ENCODE results near the gene SEPSECS. TPM values are rescaled to one million over a fixed set of nuclear protein-coding genes. Genes with fewer than 3 reads are reported as not detected.

Gene SEPSECS
- total RNA-seq, 1 donor from 2014 or later = 11.7 TPM

DNA sequence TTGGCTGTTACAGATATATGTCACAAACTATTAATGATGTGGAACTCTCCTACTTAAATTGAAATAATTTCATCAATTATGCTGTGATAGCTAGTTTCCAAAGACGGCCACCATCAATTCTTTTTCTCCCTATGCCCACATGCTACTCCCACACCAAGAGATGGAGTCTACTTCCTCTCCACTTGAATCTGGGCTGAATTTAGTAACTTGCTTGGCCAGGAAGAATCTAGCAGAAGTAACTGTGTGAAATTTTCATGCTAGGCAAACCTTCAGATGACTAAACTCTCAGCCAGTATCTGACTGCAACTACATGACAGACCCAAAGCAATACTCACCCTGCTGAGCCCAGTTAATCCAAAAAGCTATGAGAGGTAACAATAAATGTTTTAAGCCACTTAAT lies 3.2 kb downstream of the SEPSECS start:
- H3K27ac Mint-ChIP-seq (ENCODE audit: unreplicated experiment) = no peak overlapping the region
- DNase-seq = no peak
- peaks cover 2% of the 10 kb centered on the region for H3K4me1 Mint-ChIP-seq (ENCODE audit: low read depth, unreplicated experiment)
- no peaks in the 10 kb centered on the region for H3K36me3 Mint-ChIP-seq (ENCODE audit: unreplicated experiment)
- H3K9me3 Mint-ChIP-seq (ENCODE audit: unreplicated experiment) = peaks cover 4% of the 10 kb centered on the region
- TF ChIP-seq, protein P1, sequence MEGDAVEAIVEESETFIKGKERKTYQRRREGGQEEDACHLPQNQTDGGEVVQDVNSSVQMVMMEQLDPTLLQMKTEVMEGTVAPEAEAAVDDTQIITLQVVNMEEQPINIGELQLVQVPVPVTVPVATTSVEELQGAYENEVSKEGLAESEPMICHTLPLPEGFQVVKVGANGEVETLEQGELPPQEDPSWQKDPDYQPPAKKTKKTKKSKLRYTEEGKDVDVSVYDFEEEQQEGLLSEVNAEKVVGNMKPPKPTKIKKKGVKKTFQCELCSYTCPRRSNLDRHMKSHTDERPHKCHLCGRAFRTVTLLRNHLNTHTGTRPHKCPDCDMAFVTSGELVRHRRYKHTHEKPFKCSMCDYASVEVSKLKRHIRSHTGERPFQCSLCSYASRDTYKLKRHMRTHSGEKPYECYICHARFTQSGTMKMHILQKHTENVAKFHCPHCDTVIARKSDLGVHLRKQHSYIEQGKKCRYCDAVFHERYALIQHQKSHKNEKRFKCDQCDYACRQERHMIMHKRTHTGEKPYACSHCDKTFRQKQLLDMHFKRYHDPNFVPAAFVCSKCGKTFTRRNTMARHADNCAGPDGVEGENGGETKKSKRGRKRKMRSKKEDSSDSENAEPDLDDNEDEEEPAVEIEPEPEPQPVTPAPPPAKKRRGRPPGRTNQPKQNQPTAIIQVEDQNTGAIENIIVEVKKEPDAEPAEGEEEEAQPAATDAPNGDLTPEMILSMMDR (IDR thresholded peaks at IDR 0.05; ENCODE audit: partially characterized antibody, unreplicated experiment) = no peak
- peaks cover 5% of the 10 kb centered on the region for H3K27me3 Mint-ChIP-seq (ENCODE audit: unreplicated experiment)
- H3K4me3 Mint-ChIP-seq (ENCODE audit: unreplicated experiment) = no peak overlapping the region

DNA sequence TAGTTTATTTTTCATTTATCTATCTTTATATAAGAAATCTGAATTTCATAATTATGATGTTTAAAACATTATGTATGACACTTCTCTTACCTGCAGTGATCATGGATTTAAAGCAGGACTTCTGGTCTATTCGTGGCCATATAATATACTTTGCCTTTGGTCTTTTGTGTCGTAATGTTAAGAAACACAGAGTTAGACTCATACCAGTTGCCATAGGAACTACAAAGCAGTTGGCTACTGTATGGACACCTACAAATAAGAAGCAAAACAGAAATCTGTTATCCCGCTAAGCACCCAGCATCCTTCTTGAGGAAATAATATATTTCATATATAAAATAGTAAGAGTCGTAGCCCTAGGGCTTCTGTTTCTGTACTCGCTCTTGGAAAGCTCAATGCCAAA lies 4.3 kb downstream of the SEPSECS start:
- TF ChIP-seq, protein P1 (IDR thresholded peaks at IDR 0.05; ENCODE audit: partially characterized antibody, unreplicated experiment) = no peak
- H3K4me1 Mint-ChIP-seq (ENCODE audit: low read depth, unreplicated experiment) = no peaks in the 10 kb centered on the region
- H3K9me3 Mint-ChIP-seq (ENCODE audit: unreplicated experiment) = peaks cover 4% of the 10 kb centered on the region
- no peaks in the 10 kb centered on the region for H3K36me3 Mint-ChIP-seq (ENCODE audit: unreplicated experiment)
- H3K4me3 Mint-ChIP-seq (ENCODE audit: unreplicated experiment) = no peak overlapping the region
- peaks cover 5% of the 10 kb centered on the region for H3K27me3 Mint-ChIP-seq (ENCODE audit: unreplicated experiment)
- no peak for DNase-seq
- no peak overlapping the region for H3K27ac Mint-ChIP-seq (ENCODE audit: unreplicated experiment)

DNA sequence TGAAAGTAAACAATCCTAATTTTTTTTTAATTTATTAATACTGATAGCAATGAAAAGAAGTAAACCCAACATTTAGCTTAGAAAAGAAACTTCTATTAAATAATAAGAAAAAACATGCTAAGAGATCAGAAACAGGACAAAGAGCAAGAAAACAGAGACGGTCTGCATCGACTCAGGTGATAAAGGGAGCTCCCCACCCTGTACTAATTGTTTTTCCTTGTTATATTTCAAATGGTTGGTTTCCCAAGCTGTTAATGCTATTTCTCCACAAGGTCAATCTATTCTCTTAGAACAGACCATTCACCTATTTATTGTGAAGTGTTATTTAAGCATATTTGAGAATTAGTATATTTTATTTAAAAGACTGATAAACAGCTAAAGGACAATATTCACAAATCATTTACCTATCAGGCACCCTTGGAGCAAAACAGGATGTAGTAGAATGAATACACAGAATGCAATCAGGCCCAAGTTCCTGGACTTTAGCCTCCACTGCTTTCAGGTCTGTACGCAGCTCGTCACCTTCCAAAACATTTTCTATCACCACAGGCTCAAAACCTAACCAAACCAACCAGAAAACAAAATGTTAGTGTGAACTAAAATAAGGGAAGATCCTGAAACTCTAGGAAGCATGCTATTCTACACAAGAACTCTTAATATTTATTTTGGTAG lies 5.5 kb downstream of the SEPSECS start:
- H3K9me3 Mint-ChIP-seq (ENCODE audit: unreplicated experiment) = no peaks in the 10 kb centered on the region
- DNase-seq = no peak
- no peak overlapping the region for H3K4me3 Mint-ChIP-seq (ENCODE audit: unreplicated experiment)
- H3K27me3 Mint-ChIP-seq (ENCODE audit: unreplicated experiment) = no peaks in the 10 kb centered on the region
- no peaks in the 10 kb centered on the region for H3K4me1 Mint-ChIP-seq (ENCODE audit: low read depth, unreplicated experiment)
- TF ChIP-seq, protein P1 (IDR thresholded peaks at IDR 0.05; ENCODE audit: partially characterized antibody, unreplicated experiment) = no peak
- H3K36me3 Mint-ChIP-seq (ENCODE audit: unreplicated experiment) = no peaks in the 10 kb centered on the region
- no peak overlapping the region for H3K27ac Mint-ChIP-seq (ENCODE audit: unreplicated experiment)

DNA sequence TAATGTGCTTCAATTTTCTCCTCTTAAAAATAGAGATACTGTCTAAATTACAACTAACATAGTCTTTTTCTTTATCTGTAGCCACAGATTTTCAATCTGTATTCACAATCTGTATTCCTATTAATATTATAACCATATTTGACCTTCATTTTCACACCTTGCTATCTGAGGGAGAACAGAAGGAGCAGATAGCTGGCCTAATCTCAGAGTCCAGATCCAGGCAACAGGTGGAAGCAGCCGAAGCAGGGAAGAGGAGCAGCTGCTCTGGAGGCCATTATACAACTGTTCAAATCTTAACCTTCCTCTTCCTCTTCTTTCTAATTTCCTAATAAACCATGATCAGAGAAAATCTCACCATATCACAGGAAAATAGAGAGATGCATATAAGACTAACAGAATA lies 14.2 kb downstream of the SEPSECS start:
- H3K9me3 Mint-ChIP-seq (ENCODE audit: unreplicated experiment) = peaks cover 1% of the 10 kb centered on the region
- peaks cover 6% of the 10 kb centered on the region for H3K4me1 Mint-ChIP-seq (ENCODE audit: low read depth, unreplicated experiment)
- TF ChIP-seq, protein P1 (IDR thresholded peaks at IDR 0.05; ENCODE audit: partially characterized antibody, unreplicated experiment) = no peak
- H3K27me3 Mint-ChIP-seq (ENCODE audit: unreplicated experiment) = no peaks in the 10 kb centered on the region
- H3K4me3 Mint-ChIP-seq (ENCODE audit: unreplicated experiment) = no peak overlapping the region
- H3K27ac Mint-ChIP-seq (ENCODE audit: unreplicated experiment) = no peak overlapping the region
- H3K36me3 Mint-ChIP-seq (ENCODE audit: unreplicated experiment) = no peaks in the 10 kb centered on the region
- no peak for DNase-seq

DNA sequence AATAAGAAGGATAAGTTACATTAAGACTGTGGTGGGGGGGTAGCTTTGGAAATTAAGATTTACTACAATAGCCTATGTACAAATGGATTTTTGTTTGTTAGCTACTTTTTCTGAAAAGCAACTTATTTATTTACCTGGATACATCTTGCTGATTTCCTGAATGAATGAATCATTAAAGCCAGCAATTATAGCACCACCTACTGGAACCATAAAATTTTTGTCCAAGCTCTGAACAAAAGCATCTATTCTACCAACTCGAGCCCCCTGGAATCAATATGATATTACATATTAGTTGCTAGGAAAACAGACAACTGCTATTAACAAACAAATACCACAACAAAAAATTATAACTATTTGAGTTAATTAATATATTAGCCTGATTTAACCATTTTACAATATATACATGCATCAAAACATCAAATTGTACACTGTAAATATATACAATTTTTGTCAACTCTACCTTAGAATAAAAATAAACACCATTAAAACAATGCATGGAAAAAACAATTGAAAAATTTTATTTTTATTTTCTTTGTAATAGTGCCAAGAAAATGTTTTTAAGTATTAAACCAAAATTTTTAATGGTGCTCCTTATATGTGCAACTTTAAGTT lies 15.3 kb downstream of the SEPSECS start:
- no peaks in the 10 kb centered on the region for H3K36me3 Mint-ChIP-seq (ENCODE audit: unreplicated experiment)
- no peak overlapping the region for H3K27ac Mint-ChIP-seq (ENCODE audit: unreplicated experiment)
- no peaks in the 10 kb centered on the region for H3K27me3 Mint-ChIP-seq (ENCODE audit: unreplicated experiment)
- no peak overlapping the region for H3K4me3 Mint-ChIP-seq (ENCODE audit: unreplicated experiment)
- H3K9me3 Mint-ChIP-seq (ENCODE audit: unreplicated experiment) = peaks cover 1% of the 10 kb centered on the region
- TF ChIP-seq, protein P1 (IDR thresholded peaks at IDR 0.05; ENCODE audit: partially characterized antibody, unreplicated experiment) = peak; percentile 58
- H3K4me1 Mint-ChIP-seq (ENCODE audit: low read depth, unreplicated experiment) = peaks cover 6% of the 10 kb centered on the region
- DNase-seq = no peak

Measured in glutamatergic neuron (in vitro differentiated cells).